Muscle layer of duodenum (tissue), 2 donors: Measurements from ENCODE around the gene SLC15A3.
A peak's percentile ranks its signal among the peaks of the same experiment; 100 is the strongest.

Experiments
- H3K27ac ChIP-seq: one replicate; pipeline ENCODE4 v1.7.0; 2013; ENCODE audit warnings: mild to moderate bottlenecking, low read length
- H3K27me3 ChIP-seq: one replicate; pipeline ENCODE4 v1.7.0; 2013; ENCODE audit warnings: low read depth, mild to moderate bottlenecking, control low read depth, low read length
- H3K36me3 ChIP-seq, 2 donors: one replicate each; pipeline ENCODE4 v1.7.0; 2013; ENCODE audit warnings: low read length in 2 of 2, control low read depth in 1 of 2, mild to moderate bottlenecking in 1 of 2; ENCODE audit not compliant: insufficient read depth in 2 of 2, control insufficient read depth in 1 of 2
- H3K4me1 ChIP-seq, 2 donors: one replicate each; pipeline ENCODE4 v1.7.0; 2013; ENCODE audit warnings: low read length in 2 of 2, mild to moderate bottlenecking in 2 of 2, control low read depth in 1 of 2, moderate library complexity in 1 of 2; ENCODE audit not compliant: insufficient read depth in 2 of 2, control insufficient read depth in 1 of 2
- H3K4me3 ChIP-seq, 2 donors: one replicate each; pipeline ENCODE4 v1.7.0; 2013; ENCODE audit warnings: low read length in 2 of 2, low read depth in 1 of 2, mild to moderate bottlenecking in 1 of 2
- H3K9me3 ChIP-seq, 2 donors: one replicate each; pipeline ENCODE4 v1.7.0; 2013; ENCODE audit warnings: low read length in 2 of 2, control low read depth in 1 of 2, mild to moderate bottlenecking in 1 of 2; ENCODE audit not compliant: control insufficient read depth in 1 of 2
- donor health status: healthy.

The SLC15A3 gene

GRCh38 chr11:60951904-60952741 lies at the start of gene SLC15A3:
SLC15A3 (minus strand) TSS chr11:60952176; CDS start chr11:60951551, 625 bp downstream.
- H3K4me1 ChIP-seq = peaks cover 0 to 13% of the 10 kb centered on the region in 2 donors
- no peaks in the 10 kb centered on the region for H3K36me3 ChIP-seq
- no peaks in the 10 kb centered on the region for H3K9me3 ChIP-seq
- H3K4me3 ChIP-seq = peak within 1 kb of the TSS; percentile 61 to 88
- H3K27ac ChIP-seq = peak within 1 kb of the TSS; percentile 93
- H3K27me3 ChIP-seq = no peaks in the 10 kb centered on the region

GRCh38 chr11:61000426-61000825 lies 48.5 kb upstream of the SLC15A3 start:
- no peaks in the 10 kb centered on the region for H3K9me3 ChIP-seq
- no peaks in the 10 kb centered on the region for H3K36me3 ChIP-seq
- no peaks in the 10 kb centered on the region for H3K27me3 ChIP-seq
- H3K4me3 ChIP-seq = no peak overlapping the region
- H3K4me1 ChIP-seq = peaks cover 5 to 12% of the 10 kb centered on the region in 2 donors
- H3K27ac ChIP-seq = no peak overlapping the region

- Histone ChIP-seq H3K9me3 (no peaks in the 10 kb centered on the region), H3K4me1 (no peaks in the 10 kb centered on the region), H3K27me3 (no peaks in the 10 kb centered on the region), H3K4me3 (no peak overlapping the region), H3K27ac (no peak overlapping the region), H3K36me3 (no peaks in the 10 kb centered on the region)
These were observed 44.6 kb upstream of the SLC15A3 start for GRCh38 chr11:60996381-60997138.

GRCh38 chr11:60995798-60996197 lies 43.8 kb upstream of the SLC15A3 start:
- H3K4me1 ChIP-seq = no peaks in the 10 kb centered on the region
- no peaks in the 10 kb centered on the region for H3K9me3 ChIP-seq
- H3K27ac ChIP-seq = no peak overlapping the region
- no peaks in the 10 kb centered on the region for H3K36me3 ChIP-seq
- no peaks in the 10 kb centered on the region for H3K27me3 ChIP-seq
- no peak overlapping the region for H3K4me3 ChIP-seq

GRCh38 chr11:60994541-60995080 lies 42.6 kb upstream of the SLC15A3 start:
- no peaks in the 10 kb centered on the region for H3K9me3 ChIP-seq
- no peaks in the 10 kb centered on the region for H3K27me3 ChIP-seq
- no peak overlapping the region for H3K4me3 ChIP-seq
- H3K36me3 ChIP-seq = no peaks in the 10 kb centered on the region
- H3K4me1 ChIP-seq = no peaks in the 10 kb centered on the region
- H3K27ac ChIP-seq = no peak overlapping the region

GRCh38 chr11:60993615-60994014 lies 41.6 kb upstream of the SLC15A3 start:
- Histone ChIP-seq H3K4me1 (no peaks in the 10 kb centered on the region), H3K27ac (no peak overlapping the region), H3K27me3 (no peaks in the 10 kb centered on the region)

GRCh38 chr11:60992842-60993409 lies 41.0 kb upstream of the SLC15A3 start:
- Histone ChIP-seq H3K36me3 (no peaks in the 10 kb centered on the region), H3K9me3 (no peaks in the 10 kb centered on the region), H3K4me1 (no peaks in the 10 kb centered on the region), H3K27me3 (no peaks in the 10 kb centered on the region), H3K4me3 (no peak overlapping the region), H3K27ac (no peak overlapping the region)

More at GRCh38 chr11:60993615-60994014, 41.6 kb upstream of the SLC15A3 start:
- Histone ChIP-seq H3K36me3 (no peaks in the 10 kb centered on the region), H3K9me3 (no peaks in the 10 kb centered on the region), H3K4me3 (no peak overlapping the region)

GRCh38 chr11:60991457-60991856 lies 39.5 kb upstream of the SLC15A3 start:
- Histone ChIP-seq H3K4me1 (no peaks in the 10 kb centered on the region), H3K4me3 (no peak overlapping the region), H3K27me3 (no peaks in the 10 kb centered on the region), H3K9me3 (no peaks in the 10 kb centered on the region), H3K27ac (no peak overlapping the region), H3K36me3 (no peaks in the 10 kb centered on the region)

- H3K4me1 ChIP-seq = no peaks in the 10 kb centered on the region
- H3K9me3 ChIP-seq = no peaks in the 10 kb centered on the region
- no peaks in the 10 kb centered on the region for H3K27me3 ChIP-seq
- H3K4me3 ChIP-seq = no peak overlapping the region
- no peaks in the 10 kb centered on the region for H3K36me3 ChIP-seq
- H3K27ac ChIP-seq = no peak overlapping the region
These were observed 37.2 kb upstream of the SLC15A3 start for GRCh38 chr11:60989093-60989650.

GRCh38 chr11:60988658-60989057 lies 36.7 kb upstream of the SLC15A3 start:
- no peaks in the 10 kb centered on the region for H3K9me3 ChIP-seq
- H3K36me3 ChIP-seq = no peaks in the 10 kb centered on the region
- no peaks in the 10 kb centered on the region for H3K27me3 ChIP-seq
- no peak overlapping the region for H3K4me3 ChIP-seq
- no peaks in the 10 kb centered on the region for H3K4me1 ChIP-seq
- no peak overlapping the region for H3K27ac ChIP-seq
